ENCODE results near the gene ACTG1. TPM values are rescaled to one million over a fixed set of nuclear protein-coding genes. Genes with fewer than 3 reads are reported as not detected.

Gene ACTG1
- total and polyA plus RNA-seq, 2 of the 13 experiments (the other 11 are each of a cell fraction or from before 2014, with no cell fraction given) = 973 to 1,138 TPM

DNA sequence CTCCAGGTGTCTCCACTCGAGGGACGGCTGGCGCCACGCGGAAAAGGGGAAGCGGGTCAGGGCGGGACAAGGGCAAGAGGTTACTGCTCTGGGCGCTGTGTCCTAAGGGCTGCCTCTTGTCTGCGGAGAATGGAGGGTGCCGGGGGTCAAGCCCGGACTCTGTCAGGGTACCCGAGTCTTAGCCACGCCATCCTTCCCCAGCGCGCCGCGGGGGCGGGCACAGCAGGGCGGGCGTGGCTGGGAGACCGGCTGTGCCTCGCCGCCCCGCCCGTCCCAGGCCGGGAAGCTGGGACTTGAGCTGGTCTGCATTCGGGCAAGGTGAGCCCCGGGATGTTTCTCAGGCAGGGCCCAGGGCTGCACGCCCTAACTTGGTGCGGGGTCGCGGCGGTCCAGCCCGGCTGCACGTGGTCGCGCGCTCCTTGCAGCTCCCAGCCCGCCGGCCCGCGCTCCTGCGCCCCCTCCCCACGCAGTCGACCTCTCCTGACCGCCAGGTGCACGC, 6.2 kb upstream of the ACTG1 start (continued):
- TF ChIP-seq, protein P1, sequence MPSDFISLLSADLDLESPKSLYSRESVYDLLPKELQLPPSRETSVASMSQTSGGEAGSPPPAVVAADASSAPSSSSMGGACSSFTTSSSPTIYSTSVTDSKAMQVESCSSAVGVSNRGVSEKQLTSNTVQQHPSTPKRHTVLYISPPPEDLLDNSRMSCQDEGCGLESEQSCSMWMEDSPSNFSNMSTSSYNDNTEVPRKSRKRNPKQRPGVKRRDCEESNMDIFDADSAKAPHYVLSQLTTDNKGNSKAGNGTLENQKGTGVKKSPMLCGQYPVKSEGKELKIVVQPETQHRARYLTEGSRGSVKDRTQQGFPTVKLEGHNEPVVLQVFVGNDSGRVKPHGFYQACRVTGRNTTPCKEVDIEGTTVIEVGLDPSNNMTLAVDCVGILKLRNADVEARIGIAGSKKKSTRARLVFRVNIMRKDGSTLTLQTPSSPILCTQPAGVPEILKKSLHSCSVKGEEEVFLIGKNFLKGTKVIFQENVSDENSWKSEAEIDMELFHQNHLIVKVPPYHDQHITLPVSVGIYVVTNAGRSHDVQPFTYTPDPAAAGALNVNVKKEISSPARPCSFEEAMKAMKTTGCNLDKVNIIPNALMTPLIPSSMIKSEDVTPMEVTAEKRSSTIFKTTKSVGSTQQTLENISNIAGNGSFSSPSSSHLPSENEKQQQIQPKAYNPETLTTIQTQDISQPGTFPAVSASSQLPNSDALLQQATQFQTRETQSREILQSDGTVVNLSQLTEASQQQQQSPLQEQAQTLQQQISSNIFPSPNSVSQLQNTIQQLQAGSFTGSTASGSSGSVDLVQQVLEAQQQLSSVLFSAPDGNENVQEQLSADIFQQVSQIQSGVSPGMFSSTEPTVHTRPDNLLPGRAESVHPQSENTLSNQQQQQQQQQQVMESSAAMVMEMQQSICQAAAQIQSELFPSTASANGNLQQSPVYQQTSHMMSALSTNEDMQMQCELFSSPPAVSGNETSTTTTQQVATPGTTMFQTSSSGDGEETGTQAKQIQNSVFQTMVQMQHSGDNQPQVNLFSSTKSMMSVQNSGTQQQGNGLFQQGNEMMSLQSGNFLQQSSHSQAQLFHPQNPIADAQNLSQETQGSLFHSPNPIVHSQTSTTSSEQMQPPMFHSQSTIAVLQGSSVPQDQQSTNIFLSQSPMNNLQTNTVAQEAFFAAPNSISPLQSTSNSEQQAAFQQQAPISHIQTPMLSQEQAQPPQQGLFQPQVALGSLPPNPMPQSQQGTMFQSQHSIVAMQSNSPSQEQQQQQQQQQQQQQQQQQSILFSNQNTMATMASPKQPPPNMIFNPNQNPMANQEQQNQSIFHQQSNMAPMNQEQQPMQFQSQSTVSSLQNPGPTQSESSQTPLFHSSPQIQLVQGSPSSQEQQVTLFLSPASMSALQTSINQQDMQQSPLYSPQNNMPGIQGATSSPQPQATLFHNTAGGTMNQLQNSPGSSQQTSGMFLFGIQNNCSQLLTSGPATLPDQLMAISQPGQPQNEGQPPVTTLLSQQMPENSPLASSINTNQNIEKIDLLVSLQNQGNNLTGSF (CRISPR knock-in tag; IDR thresholded peaks at IDR 0.05) = peak; percentile 14; the same call in 1 of the 2 replicates
- TF ChIP-seq DNMT1 (CRISPR knock-in tag; IDR thresholded peaks at IDR 0.05) = 0 out of 2 replicates have a peak, but pooled peaks have one; percentile 19
- peak; percentile 14; the same call in 1 of the 2 replicates for TF ChIP-seq ZNF777 (CRISPR knock-in tag; IDR thresholded peaks at IDR 0.05)
- 0 out of 2 replicates have a peak, but pooled peaks have one; percentile 26 for TF ChIP-seq HOXD1 (CRISPR knock-in tag; IDR thresholded peaks at IDR 0.05)
- 0 out of 2 replicates have a peak, but pooled peaks have one; percentile 72 for TF ChIP-seq ARID2 (CRISPR knock-in tag; IDR thresholded peaks at IDR 0.05; ENCODE audit: borderline replicate concordance)
- TF ChIP-seq, protein P2, sequence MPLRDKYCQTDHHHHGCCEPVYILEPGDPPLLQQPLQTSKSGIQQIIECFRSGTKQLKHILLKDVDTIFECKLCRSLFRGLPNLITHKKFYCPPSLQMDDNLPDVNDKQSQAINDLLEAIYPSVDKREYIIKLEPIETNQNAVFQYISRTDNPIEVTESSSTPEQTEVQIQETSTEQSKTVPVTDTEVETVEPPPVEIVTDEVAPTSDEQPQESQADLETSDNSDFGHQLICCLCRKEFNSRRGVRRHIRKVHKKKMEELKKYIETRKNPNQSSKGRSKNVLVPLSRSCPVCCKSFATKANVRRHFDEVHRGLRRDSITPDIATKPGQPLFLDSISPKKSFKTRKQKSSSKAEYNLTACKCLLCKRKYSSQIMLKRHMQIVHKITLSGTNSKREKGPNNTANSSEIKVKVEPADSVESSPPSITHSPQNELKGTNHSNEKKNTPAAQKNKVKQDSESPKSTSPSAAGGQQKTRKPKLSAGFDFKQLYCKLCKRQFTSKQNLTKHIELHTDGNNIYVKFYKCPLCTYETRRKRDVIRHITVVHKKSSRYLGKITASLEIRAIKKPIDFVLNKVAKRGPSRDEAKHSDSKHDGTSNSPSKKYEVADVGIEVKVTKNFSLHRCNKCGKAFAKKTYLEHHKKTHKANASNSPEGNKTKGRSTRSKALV (CRISPR knock-in tag; IDR thresholded peaks at IDR 0.05) = peak; percentile 78; the same call in 1 of the 2 replicates
- TF ChIP-seq, protein P3, sequence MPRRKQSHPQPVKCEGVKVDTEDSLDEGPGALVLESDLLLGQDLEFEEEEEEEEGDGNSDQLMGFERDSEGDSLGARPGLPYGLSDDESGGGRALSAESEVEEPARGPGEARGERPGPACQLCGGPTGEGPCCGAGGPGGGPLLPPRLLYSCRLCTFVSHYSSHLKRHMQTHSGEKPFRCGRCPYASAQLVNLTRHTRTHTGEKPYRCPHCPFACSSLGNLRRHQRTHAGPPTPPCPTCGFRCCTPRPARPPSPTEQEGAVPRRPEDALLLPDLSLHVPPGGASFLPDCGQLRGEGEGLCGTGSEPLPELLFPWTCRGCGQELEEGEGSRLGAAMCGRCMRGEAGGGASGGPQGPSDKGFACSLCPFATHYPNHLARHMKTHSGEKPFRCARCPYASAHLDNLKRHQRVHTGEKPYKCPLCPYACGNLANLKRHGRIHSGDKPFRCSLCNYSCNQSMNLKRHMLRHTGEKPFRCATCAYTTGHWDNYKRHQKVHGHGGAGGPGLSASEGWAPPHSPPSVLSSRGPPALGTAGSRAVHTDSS (CRISPR knock-in tag; conservative IDR thresholded peaks at IDR 0.05) = peak; percentile 8; the same call in 1 of the 2 replicates
- peak; percentile 65 for TF ChIP-seq U2AF1 (optimal IDR thresholded peaks at IDR 0.05; ENCODE audit: low read depth, low read length)
- TF ChIP-seq AKAP8 (CRISPR knock-in tag; IDR thresholded peaks at IDR 0.05) = 0 out of 2 replicates have a peak, but pooled peaks have one; percentile 4
- no peak for TF ChIP-seq FOSL2 (CRISPR knock-in tag; IDR thresholded peaks at IDR 0.05)
- TF ChIP-seq, protein P4, sequence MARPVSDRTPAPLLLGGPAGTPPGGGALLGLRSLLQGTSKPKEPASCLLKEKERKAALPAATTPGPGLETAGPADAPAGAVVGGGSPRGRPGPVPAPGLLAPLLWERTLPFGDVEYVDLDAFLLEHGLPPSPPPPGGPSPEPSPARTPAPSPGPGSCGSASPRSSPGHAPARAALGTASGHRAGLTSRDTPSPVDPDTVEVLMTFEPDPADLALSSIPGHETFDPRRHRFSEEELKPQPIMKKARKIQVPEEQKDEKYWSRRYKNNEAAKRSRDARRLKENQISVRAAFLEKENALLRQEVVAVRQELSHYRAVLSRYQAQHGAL (CRISPR knock-in tag; IDR thresholded peaks at IDR 0.05; ENCODE audit: not compliant biosample characterization) = peak; percentile 77
- TF ChIP-seq SRSF1 (optimal IDR thresholded peaks at IDR 0.05; ENCODE audit: low read depth, low read length) = peak; percentile 75
- TF ChIP-seq, protein P5, sequence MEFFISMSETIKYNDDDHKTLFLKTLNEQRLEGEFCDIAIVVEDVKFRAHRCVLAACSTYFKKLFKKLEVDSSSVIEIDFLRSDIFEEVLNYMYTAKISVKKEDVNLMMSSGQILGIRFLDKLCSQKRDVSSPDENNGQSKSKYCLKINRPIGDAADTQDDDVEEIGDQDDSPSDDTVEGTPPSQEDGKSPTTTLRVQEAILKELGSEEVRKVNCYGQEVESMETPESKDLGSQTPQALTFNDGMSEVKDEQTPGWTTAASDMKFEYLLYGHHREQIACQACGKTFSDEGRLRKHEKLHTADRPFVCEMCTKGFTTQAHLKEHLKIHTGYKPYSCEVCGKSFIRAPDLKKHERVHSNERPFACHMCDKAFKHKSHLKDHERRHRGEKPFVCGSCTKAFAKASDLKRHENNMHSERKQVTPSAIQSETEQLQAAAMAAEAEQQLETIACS (CRISPR knock-in tag; IDR thresholded peaks at IDR 0.05) = peak; percentile 48; the same call in 1 of the 2 replicates
- peak; percentile 77 for TF ChIP-seq AGO2 (optimal IDR thresholded peaks at IDR 0.05; ENCODE audit: low read depth, low read length)
- TF ChIP-seq KLF12 (CRISPR knock-in tag; IDR thresholded peaks at IDR 0.05; ENCODE audit: borderline replicate concordance) = peak; percentile 68; the same call in 1 of the 2 replicates
- TF ChIP-seq HNRNPK (IDR thresholded peaks at IDR 0.05; ENCODE audit: low read depth, low read length, poor library complexity, severe bottlenecking) = peak; percentile 51
- 0 out of 2 replicates have a peak, but pooled peaks have one; percentile 18 for TF ChIP-seq CHCHD3 (CRISPR knock-in tag; IDR thresholded peaks at IDR 0.05)
- TF ChIP-seq KDM2A (CRISPR knock-in tag; IDR thresholded peaks at IDR 0.05; ENCODE audit: borderline replicate concordance, low read depth) = peak; percentile 30; the same call in 1 of the 2 replicates
